Stomach (tissue), 4 donors: Measurements from ENCODE around the gene CRYZL1.

ENCODE experiments used
- CTCF ChIP-seq, 7 experiments: fragments of 450-650 bp in 4 of 7; fragments of 200-600 bp in 3 of 7; sonication (generic) in 3 of 7; IDR thresholded peaks; one replicate each; pipeline ENCODE4 v1.5.1; 2016 to 2019; ENCODE audit warnings: antibody characterized with exemption in 7 of 7, control low read depth in 2 of 7, mild to moderate bottlenecking in 1 of 7
- POLR2A ChIP-seq, 4 donors: fragments of 450-650 bp; IDR thresholded peaks; one replicate each; pipeline ENCODE4 v1.6.1; 2016; ENCODE audit warnings: antibody characterized with exemption in 4 of 4, control low read depth in 2 of 4, mild to moderate bottlenecking in 1 of 4, moderate library complexity in 1 of 4

- no peak for TF ChIP-seq POLR2A (IDR thresholded peaks at IDR 0.05)
- no peak for TF ChIP-seq CTCF (IDR thresholded peaks at IDR 0.05)
Observed at GRCh38 chr21:33668180-33668579, 26.6 kb upstream of the CRYZL1 start.
